ENCODE results near the gene RD3L.
"Not testable (repeated sequence)": the region's sequence is repeated elsewhere in the genome, so short reads cannot be mapped to it uniquely, and the experiment has no call there.

Gene RD3L

GRCh38 chr14:103927566-103927965 lies 14.8 kb downstream of the RD3L start:
- no peak for FAIRE-seq

GRCh38 chr14:103925316-103925715 lies 17.0 kb downstream of the RD3L start:
- no peak for FAIRE-seq

- no peak for FAIRE-seq
Observed at GRCh38 chr14:103923863-103924262, 18.5 kb downstream of the RD3L start.

GRCh38 chr14:103921855-103922200 lies 20.5 kb downstream of the RD3L start:
- FAIRE-seq = not testable (repeated sequence)

- peak; percentile 78 for FAIRE-seq
Observed at GRCh38 chr14:103920981-103921854, 21.1 kb downstream of the RD3L start.

- no peak for FAIRE-seq
Observed at GRCh38 chr14:103916636-103917262, 25.6 kb downstream of the RD3L start.

GRCh38 chr14:103915616-103916015 lies 26.7 kb downstream of the RD3L start:
- no peak for FAIRE-seq

- FAIRE-seq = no peak
Observed at GRCh38 chr14:103910984-103911383, 31.3 kb downstream of the RD3L start.

GRCh38 chr14:103910262-103910935 lies 31.9 kb downstream of the RD3L start:
- FAIRE-seq = peak; percentile 68

GRCh38 chr14:103909531-103910261 lies 32.6 kb downstream of the RD3L start:
- no peak for FAIRE-seq

- FAIRE-seq = no peak
Observed at GRCh38 chr14:103908580-103908979, 33.7 kb downstream of the RD3L start.

GRCh38 chr14:103905842-103906456 lies 36.4 kb downstream of the RD3L start:
- FAIRE-seq = no peak

GRCh38 chr14:103904493-103905107 lies 37.7 kb downstream of the RD3L start:
- FAIRE-seq = no peak

- no peak for FAIRE-seq
Observed at GRCh38 chr14:103899833-103900232, 42.5 kb downstream of the RD3L start.

GRCh38 chr14:103899316-103899715 lies 43.0 kb downstream of the RD3L start:
- FAIRE-seq = no peak

GRCh38 chr14:103898711-103899110 lies 43.6 kb downstream of the RD3L start:
- FAIRE-seq = no peak

- no peak for FAIRE-seq
Observed at GRCh38 chr14:103898204-103898603, 44.1 kb downstream of the RD3L start.

- no peak for FAIRE-seq
Observed at GRCh38 chr14:103897075-103897947, 45.0 kb downstream of the RD3L start.

- FAIRE-seq = no peak
Observed at GRCh38 chr14:103896578-103896977, 45.8 kb downstream of the RD3L start.

GRCh38 chr14:103894723-103895059 lies 47.6 kb downstream of the RD3L start:
- no peak for FAIRE-seq

GRCh38 chr14:103894034-103894722 lies 48.2 kb downstream of the RD3L start:
- no peak for FAIRE-seq

All from islet of Langerhans (tissue), 1 donor.